ENCODE measurements around the gene GLRX5. TPM values are rescaled to one million over a fixed set of nuclear protein-coding genes. Genes with fewer than 3 reads are reported as not detected.
"Not testable (repeated sequence)": the region's sequence is repeated elsewhere in the genome, so short reads cannot be mapped to it uniquely, and the experiment has no call there.

GLRX5 gene
- total and polyA plus RNA-seq, 2 experiments from 2014 or later, result 91.4 to 130 TPM

DNA sequence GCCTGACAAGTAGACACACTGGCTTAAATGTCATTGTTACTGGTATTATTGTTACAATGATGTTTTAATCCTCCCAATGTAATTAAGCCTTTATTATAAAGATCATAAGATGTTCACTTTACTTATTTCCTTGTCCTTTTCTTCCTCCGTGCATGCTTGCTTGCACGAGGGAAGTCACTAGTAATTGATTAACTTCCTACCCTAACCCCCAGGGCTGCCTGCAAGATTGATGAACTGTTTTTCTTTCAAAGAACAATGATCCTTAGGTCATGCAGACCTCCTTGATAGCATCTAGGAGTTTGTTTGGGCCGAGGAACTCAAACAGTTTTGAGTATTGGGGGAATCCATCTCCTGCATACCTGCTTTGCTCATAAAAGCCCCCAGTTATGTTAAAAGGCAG, 43.0 kb downstream of the GLRX5 start:
- H3K27me3 ChIP-seq (ENCODE audit: insufficient read depth), result peaks cover 15% of the 10 kb centered on the region; the same call in 1 of the 2 replicates
- Mint-ChIP-seq H3K4me1 (peaks cover 25% of the 10 kb centered on the region), H3K27ac (no peak overlapping the region), H3K4me3 (no peak overlapping the region), H3K36me3 (ENCODE audit: low read depth) (peaks cover 5% of the 10 kb centered on the region), H3K9me3 (peaks cover 12% of the 10 kb centered on the region), H3K27me3 (ENCODE audit: insufficient read depth, low read depth, poor library complexity) (peaks cover 12% of the 10 kb centered on the region)
- no peak overlapping the region for H3K4me3 ChIP-seq
- H2AFZ ChIP-seq, result no peak overlapping the region
- no peaks in the 10 kb centered on the region for H3K79me2 ChIP-seq (replicated peaks; ENCODE audit: insufficient read depth)
- TF ChIP-seq POLR2AphosphoS5 (IDR thresholded peaks at IDR 0.05; ENCODE audit: low read depth), result no peak
- TF ChIP-seq, protein P1, sequence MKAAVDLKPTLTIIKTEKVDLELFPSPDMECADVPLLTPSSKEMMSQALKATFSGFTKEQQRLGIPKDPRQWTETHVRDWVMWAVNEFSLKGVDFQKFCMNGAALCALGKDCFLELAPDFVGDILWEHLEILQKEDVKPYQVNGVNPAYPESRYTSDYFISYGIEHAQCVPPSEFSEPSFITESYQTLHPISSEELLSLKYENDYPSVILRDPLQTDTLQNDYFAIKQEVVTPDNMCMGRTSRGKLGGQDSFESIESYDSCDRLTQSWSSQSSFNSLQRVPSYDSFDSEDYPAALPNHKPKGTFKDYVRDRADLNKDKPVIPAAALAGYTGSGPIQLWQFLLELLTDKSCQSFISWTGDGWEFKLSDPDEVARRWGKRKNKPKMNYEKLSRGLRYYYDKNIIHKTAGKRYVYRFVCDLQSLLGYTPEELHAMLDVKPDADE (IDR thresholded peaks at IDR 0.05), result no peak
- no peak for TF ChIP-seq NANOG (IDR thresholded peaks at IDR 0.05; ENCODE audit: borderline replicate concordance)
- no peak for TF ChIP-seq EZH2 (IDR thresholded peaks at IDR 0.05; ENCODE audit: low read depth, unreplicated experiment)
- no peak for TF ChIP-seq EZH2phosphoT487 (IDR thresholded peaks at IDR 0.05; ENCODE audit: unreplicated experiment)
- no peak for TF ChIP-seq JUNB (IDR thresholded peaks at IDR 0.05; ENCODE audit: unreplicated experiment)
- TF ChIP-seq CREB1 (CRISPR knock-in tag; IDR thresholded peaks at IDR 0.05; ENCODE audit: low read depth), result no peak
- no peak for TF ChIP-seq STAT1 (IDR thresholded peaks at IDR 0.05; ENCODE audit: unreplicated experiment)
- H3K27ac ChIP-seq (ENCODE audit: low read depth), result no peak overlapping the region
- H3K36me3 ChIP-seq (ENCODE audit: insufficient read depth), result no peaks in the 10 kb centered on the region
- peaks cover 15% of the 10 kb centered on the region; the same call in 1 of the 2 replicates for H3K9me2 ChIP-seq (ENCODE audit: insufficient read depth)
- no peaks in the 10 kb centered on the region; the same call in 1 of the 2 replicates for H3F3A ChIP-seq (replicated peaks; ENCODE audit: low read depth)
- DNase-seq (ENCODE audit: low spot score) (no peak), ATAC-seq (no peak)
- H3K4me1 ChIP-seq (ENCODE audit: insufficient read depth), result peaks cover 17% of the 10 kb centered on the region; the same call in 1 of the 2 replicates
- H4K20me1 ChIP-seq (replicated peaks; ENCODE audit: insufficient read depth), result no peaks in the 10 kb centered on the region; the same call in 1 of the 2 replicates
- no peak overlapping the region for H3K4me2 ChIP-seq

DNA sequence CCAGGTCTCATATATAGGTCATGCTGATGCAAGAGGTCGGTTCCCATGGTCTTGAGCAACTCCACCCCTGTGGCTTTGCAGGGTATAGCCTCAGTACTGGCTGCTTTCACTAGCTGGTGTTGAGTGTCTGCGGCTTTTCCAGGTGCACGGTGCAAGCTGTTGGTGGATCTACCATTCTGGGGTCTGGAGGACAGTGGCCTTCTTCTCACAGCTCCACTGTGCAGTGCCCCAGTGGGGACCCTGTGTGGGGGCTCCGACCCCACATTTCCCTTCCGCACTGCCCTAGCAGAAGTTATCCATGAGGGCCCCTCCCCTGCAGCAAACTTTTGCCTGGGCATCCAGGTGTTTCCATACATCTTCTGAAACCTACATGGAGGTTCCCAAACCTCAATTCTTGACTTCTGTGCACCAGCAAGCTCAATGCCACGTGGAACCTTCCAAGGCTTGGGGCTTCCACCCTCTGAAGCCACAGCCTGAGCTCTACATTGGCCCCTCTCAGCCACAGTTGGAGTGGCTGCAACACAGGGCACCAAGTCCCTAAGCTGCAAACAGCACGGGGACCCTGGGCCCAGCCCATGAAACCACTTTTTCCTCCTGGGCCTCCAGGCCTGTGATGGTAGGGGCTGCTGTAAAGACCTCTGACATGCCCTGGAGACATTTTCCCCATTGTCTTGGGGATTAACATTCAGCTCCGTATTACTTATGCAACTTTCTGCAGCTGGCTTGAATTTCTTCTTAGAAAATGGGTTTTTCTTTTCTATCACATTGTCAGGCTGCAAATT, 49.2 kb downstream of the GLRX5 start:
- Mint-ChIP-seq H3K9me3 (peaks cover 30% of the 10 kb centered on the region), H3K36me3 (ENCODE audit: low read depth) (peaks cover 22% of the 10 kb centered on the region)
- not testable (repeated sequence) for H3K4me1 ChIP-seq (ENCODE audit: insufficient read depth); H3K4me3 ChIP-seq; H3K27ac ChIP-seq (ENCODE audit: low read depth); H2AFZ ChIP-seq; H3K79me2 ChIP-seq (replicated peaks; ENCODE audit: insufficient read depth); H3F3A ChIP-seq (replicated peaks; ENCODE audit: low read depth); H3K4me2 ChIP-seq; H3K27me3 ChIP-seq (ENCODE audit: insufficient read depth); DNase-seq (ENCODE audit: low spot score); H3K36me3 ChIP-seq (ENCODE audit: insufficient read depth); H3K27me3 Mint-ChIP-seq (ENCODE audit: insufficient read depth, low read depth, poor library complexity); ATAC-seq; H3K4me3 Mint-ChIP-seq; H4K20me1 ChIP-seq (replicated peaks; ENCODE audit: insufficient read depth); H3K9me2 ChIP-seq (ENCODE audit: insufficient read depth); H3K27ac Mint-ChIP-seq; H3K4me1 Mint-ChIP-seq

DNA sequence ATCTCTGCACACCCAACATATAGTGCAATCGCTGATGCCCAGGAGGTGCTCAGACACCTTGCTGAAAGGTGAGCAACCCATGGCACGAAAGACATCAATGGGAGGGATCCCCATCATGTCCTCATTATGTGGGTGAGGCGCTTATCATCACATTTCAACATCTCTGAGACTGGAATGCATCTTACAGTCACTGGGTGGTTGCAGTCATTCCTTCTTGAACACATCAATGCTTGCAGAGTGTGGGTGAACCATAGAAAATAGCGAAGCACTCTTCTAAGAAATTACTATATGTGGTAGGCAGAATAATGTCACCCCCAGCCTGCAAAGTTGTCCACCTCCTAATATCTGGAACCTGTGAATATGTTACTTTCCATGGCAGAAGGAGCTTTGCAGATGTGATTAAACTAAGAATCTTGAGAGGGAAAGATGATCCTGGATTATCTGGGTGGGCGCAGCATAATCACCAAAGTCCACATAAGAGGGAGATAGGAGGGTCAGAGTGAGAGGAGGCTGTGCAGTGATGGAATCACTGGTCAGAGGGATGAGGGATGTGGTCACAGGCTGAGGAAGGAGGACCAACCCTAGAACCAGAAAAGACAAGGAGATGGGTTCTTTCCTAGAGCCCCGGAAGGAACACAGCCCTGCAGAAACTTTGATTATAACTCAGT, 51.2 kb downstream of the GLRX5 start:
- no peak overlapping the region for H3K27ac ChIP-seq (ENCODE audit: low read depth)
- ATAC-seq, result no peak
- H3K4me3 ChIP-seq, result no peak overlapping the region
- no peaks in the 10 kb centered on the region for H3K79me2 ChIP-seq (replicated peaks; ENCODE audit: insufficient read depth)
- H4K20me1 ChIP-seq (replicated peaks; ENCODE audit: insufficient read depth), result no peaks in the 10 kb centered on the region
- no peak overlapping the region for H3K4me3 Mint-ChIP-seq
- H3K36me3 ChIP-seq (ENCODE audit: insufficient read depth), result no peaks in the 10 kb centered on the region
- no peak overlapping the region for H2AFZ ChIP-seq
- no peaks in the 10 kb centered on the region for H3K4me1 ChIP-seq (ENCODE audit: insufficient read depth)
- H3K9me3 Mint-ChIP-seq, result peaks cover 30% of the 10 kb centered on the region
- H3F3A ChIP-seq (replicated peaks; ENCODE audit: low read depth), result no peaks in the 10 kb centered on the region
- peaks cover 22% of the 10 kb centered on the region for H3K36me3 Mint-ChIP-seq (ENCODE audit: low read depth)
- H3K9me2 ChIP-seq (ENCODE audit: insufficient read depth), result no peaks in the 10 kb centered on the region
- H3K27me3 ChIP-seq (ENCODE audit: insufficient read depth), result no peaks in the 10 kb centered on the region
- DNase-seq (ENCODE audit: low spot score), result no peak
- no peaks in the 10 kb centered on the region for H3K4me1 Mint-ChIP-seq
- H3K4me2 ChIP-seq, result no peak overlapping the region
- no peak overlapping the region for H3K27ac Mint-ChIP-seq
- H3K27me3 Mint-ChIP-seq (ENCODE audit: insufficient read depth, low read depth, poor library complexity), result peaks cover 2% of the 10 kb centered on the region
- TF ChIP-seq, protein P2, sequence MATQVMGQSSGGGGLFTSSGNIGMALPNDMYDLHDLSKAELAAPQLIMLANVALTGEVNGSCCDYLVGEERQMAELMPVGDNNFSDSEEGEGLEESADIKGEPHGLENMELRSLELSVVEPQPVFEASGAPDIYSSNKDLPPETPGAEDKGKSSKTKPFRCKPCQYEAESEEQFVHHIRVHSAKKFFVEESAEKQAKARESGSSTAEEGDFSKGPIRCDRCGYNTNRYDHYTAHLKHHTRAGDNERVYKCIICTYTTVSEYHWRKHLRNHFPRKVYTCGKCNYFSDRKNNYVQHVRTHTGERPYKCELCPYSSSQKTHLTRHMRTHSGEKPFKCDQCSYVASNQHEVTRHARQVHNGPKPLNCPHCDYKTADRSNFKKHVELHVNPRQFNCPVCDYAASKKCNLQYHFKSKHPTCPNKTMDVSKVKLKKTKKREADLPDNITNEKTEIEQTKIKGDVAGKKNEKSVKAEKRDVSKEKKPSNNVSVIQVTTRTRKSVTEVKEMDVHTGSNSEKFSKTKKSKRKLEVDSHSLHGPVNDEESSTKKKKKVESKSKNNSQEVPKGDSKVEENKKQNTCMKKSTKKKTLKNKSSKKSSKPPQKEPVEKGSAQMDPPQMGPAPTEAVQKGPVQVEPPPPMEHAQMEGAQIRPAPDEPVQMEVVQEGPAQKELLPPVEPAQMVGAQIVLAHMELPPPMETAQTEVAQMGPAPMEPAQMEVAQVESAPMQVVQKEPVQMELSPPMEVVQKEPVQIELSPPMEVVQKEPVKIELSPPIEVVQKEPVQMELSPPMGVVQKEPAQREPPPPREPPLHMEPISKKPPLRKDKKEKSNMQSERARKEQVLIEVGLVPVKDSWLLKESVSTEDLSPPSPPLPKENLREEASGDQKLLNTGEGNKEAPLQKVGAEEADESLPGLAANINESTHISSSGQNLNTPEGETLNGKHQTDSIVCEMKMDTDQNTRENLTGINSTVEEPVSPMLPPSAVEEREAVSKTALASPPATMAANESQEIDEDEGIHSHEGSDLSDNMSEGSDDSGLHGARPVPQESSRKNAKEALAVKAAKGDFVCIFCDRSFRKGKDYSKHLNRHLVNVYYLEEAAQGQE (IDR thresholded peaks at IDR 0.05; ENCODE audit: unreplicated experiment), result no peak
- no peak for TF ChIP-seq JUNB (IDR thresholded peaks at IDR 0.05; ENCODE audit: unreplicated experiment)
- no peak for TF ChIP-seq NANOG (IDR thresholded peaks at IDR 0.05; ENCODE audit: borderline replicate concordance)
- TF ChIP-seq, protein P1 (IDR thresholded peaks at IDR 0.05), result no peak
